ENCODE results near the gene RALGAPA2.

RALGAPA2 gene

GRCh38 chr20:20393207-20394120, 319.0 kb downstream of the RALGAPA2 start:
- Mint-ChIP-seq H3K36me3 (ENCODE audit: insufficient read depth) (peaks cover 18% of the 10 kb centered on the region), H3K4me1 (no peaks in the 10 kb centered on the region), H3K9me3 (no peaks in the 10 kb centered on the region), H3K27me3 (no peaks in the 10 kb centered on the region), H3K4me3 (no peak overlapping the region), H3K27ac (ENCODE audit: low read depth) (peak overlapping the region; percentile 69)
- ATAC-seq (replicated peaks; ENCODE audit: extremely low read depth, poor library complexity, severe bottlenecking) (no peak), DNase-seq (ENCODE audit: low spot score in 2 of 2) (no peak)

GRCh38 chr20:20391766-20392165, 320.7 kb downstream of the RALGAPA2 start:
- H3K4me3 Mint-ChIP-seq: no peak overlapping the region
- no peaks in the 10 kb centered on the region for H3K4me1 Mint-ChIP-seq
- no peak overlapping the region for H3K27ac Mint-ChIP-seq (ENCODE audit: low read depth)
- H3K36me3 Mint-ChIP-seq (ENCODE audit: insufficient read depth): peaks cover 18% of the 10 kb centered on the region
- ATAC-seq (replicated peaks; ENCODE audit: extremely low read depth, poor library complexity, severe bottlenecking) (no peak), DNase-seq (ENCODE audit: low spot score in 2 of 2) (no peak)
- no peaks in the 10 kb centered on the region for H3K9me3 Mint-ChIP-seq
- no peaks in the 10 kb centered on the region for H3K27me3 Mint-ChIP-seq

GRCh38 chr20:20391115-20391514, 321.3 kb downstream of the RALGAPA2 start:
- ATAC-seq (replicated peaks; ENCODE audit: extremely low read depth, poor library complexity, severe bottlenecking): no peak
- no peaks in the 10 kb centered on the region for H3K4me1 Mint-ChIP-seq
- no peak overlapping the region for H3K4me3 Mint-ChIP-seq
- H3K9me3 Mint-ChIP-seq: no peaks in the 10 kb centered on the region
- no peaks in the 10 kb centered on the region for H3K27me3 Mint-ChIP-seq
- H3K27ac Mint-ChIP-seq (ENCODE audit: low read depth): no peak overlapping the region
- H3K36me3 Mint-ChIP-seq (ENCODE audit: insufficient read depth): peaks cover 18% of the 10 kb centered on the region
- DNase-seq (ENCODE audit: low spot score in 2 of 2): no peak

DNA sequence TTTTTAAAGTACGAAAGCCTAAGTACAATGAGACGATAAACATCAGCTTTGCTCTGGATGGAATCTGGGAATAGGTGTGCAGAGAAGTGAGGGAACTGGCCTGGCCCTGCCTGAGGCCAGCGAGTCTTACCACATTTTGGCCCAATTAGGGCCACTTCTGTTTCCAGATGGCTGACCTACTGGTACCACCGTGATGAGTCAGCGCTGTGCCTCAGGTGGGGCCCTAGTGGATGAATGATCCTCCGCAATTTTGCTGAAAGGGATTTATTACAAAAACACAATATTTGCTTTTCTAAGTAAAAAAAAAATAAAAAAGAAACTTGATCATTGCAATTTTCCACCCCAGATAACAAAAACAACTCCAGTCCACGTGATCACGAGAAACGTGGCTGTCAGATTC, 322.1 kb downstream of the RALGAPA2 start:
- peaks cover 18% of the 10 kb centered on the region for H3K36me3 Mint-ChIP-seq (ENCODE audit: insufficient read depth)
- no peak overlapping the region for H3K4me3 Mint-ChIP-seq
- DNase-seq (ENCODE audit: low spot score in 2 of 2) (no peak), ATAC-seq (replicated peaks; ENCODE audit: extremely low read depth, poor library complexity, severe bottlenecking) (no peak)
- H3K4me1 Mint-ChIP-seq: no peaks in the 10 kb centered on the region
- no peak overlapping the region for H3K27ac Mint-ChIP-seq (ENCODE audit: low read depth)
- H3K9me3 Mint-ChIP-seq: no peaks in the 10 kb centered on the region
- H3K27me3 Mint-ChIP-seq: no peaks in the 10 kb centered on the region

GRCh38 chr20:20386192-20386591, 326.3 kb downstream of the RALGAPA2 start:
- DNase-seq (ENCODE audit: low spot score in 2 of 2): no peak
- Mint-ChIP-seq H3K9me3 (no peaks in the 10 kb centered on the region), H3K27ac (ENCODE audit: low read depth) (no peak overlapping the region), H3K4me1 (no peaks in the 10 kb centered on the region), H3K27me3 (peaks cover 11% of the 10 kb centered on the region), H3K36me3 (ENCODE audit: insufficient read depth) (peaks cover 8% of the 10 kb centered on the region), H3K4me3 (no peak overlapping the region)
- no peak for ATAC-seq (replicated peaks; ENCODE audit: extremely low read depth, poor library complexity, severe bottlenecking)

DNA sequence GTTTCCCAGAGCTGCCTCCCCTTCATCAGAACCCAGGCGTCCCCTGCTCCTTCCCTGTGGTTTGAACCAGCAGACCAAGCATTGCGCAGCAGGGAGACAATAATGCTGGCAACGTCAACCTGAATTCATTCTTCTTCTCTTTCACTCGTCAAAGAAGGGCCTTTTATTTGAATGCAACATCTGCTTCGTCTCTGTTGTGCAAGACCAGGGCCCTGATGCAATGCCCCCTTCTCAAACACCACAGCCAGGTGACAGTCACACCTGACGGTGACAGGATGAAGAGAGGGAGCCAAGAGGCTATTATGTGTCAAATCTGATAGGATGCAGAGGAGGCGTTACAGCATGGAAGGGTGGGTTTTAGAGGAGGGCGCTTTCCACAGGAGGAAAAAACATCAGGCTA, 336.6 kb downstream of the RALGAPA2 start:
- Mint-ChIP-seq H3K4me1 (no peaks in the 10 kb centered on the region), H3K36me3 (ENCODE audit: insufficient read depth) (peaks cover 3% of the 10 kb centered on the region), H3K9me3 (no peaks in the 10 kb centered on the region), H3K27ac (ENCODE audit: low read depth) (no peak overlapping the region), H3K4me3 (no peak overlapping the region), H3K27me3 (peaks cover 71% of the 10 kb centered on the region)
- ATAC-seq (replicated peaks; ENCODE audit: extremely low read depth, poor library complexity, severe bottlenecking) (no peak), DNase-seq (ENCODE audit: low spot score in 2 of 2) (no peak)

- Mint-ChIP-seq H3K4me3 (no peak overlapping the region), H3K36me3 (ENCODE audit: insufficient read depth) (peaks cover 1% of the 10 kb centered on the region), H3K27ac (ENCODE audit: low read depth) (no peak overlapping the region), H3K4me1 (no peaks in the 10 kb centered on the region), H3K27me3 (peaks cover 70% of the 10 kb centered on the region), H3K9me3 (no peaks in the 10 kb centered on the region)
- no peak for DNase-seq (ENCODE audit: low spot score in 2 of 2)
- no peak for ATAC-seq (replicated peaks; ENCODE audit: extremely low read depth, poor library complexity, severe bottlenecking)
These were observed 339.3 kb downstream of the RALGAPA2 start for GRCh38 chr20:20373091-20373571.

GRCh38 chr20:20371681-20372080, 340.8 kb downstream of the RALGAPA2 start:
- Mint-ChIP-seq H3K9me3 (no peaks in the 10 kb centered on the region), H3K4me1 (no peaks in the 10 kb centered on the region), H3K27ac (ENCODE audit: low read depth) (no peak overlapping the region), H3K4me3 (no peak overlapping the region), H3K36me3 (ENCODE audit: insufficient read depth) (peaks cover 1% of the 10 kb centered on the region), H3K27me3 (peaks cover 71% of the 10 kb centered on the region)
- DNase-seq (ENCODE audit: low spot score in 2 of 2) (no peak), ATAC-seq (replicated peaks; ENCODE audit: extremely low read depth, poor library complexity, severe bottlenecking) (no peak)

- peaks cover 74% of the 10 kb centered on the region for H3K27me3 Mint-ChIP-seq
- no peak for ATAC-seq (replicated peaks; ENCODE audit: extremely low read depth, poor library complexity, severe bottlenecking)
- no peak overlapping the region for H3K27ac Mint-ChIP-seq (ENCODE audit: low read depth)
- no peaks in the 10 kb centered on the region for H3K4me1 Mint-ChIP-seq
- peaks cover 1% of the 10 kb centered on the region for H3K36me3 Mint-ChIP-seq (ENCODE audit: insufficient read depth)
- no peaks in the 10 kb centered on the region for H3K9me3 Mint-ChIP-seq
- DNase-seq (ENCODE audit: low spot score in 2 of 2): no peak
- H3K4me3 Mint-ChIP-seq: no peak overlapping the region
These were observed 341.4 kb downstream of the RALGAPA2 start for GRCh38 chr20:20371083-20371482.

- Mint-ChIP-seq H3K4me3 (peak overlapping the region; percentile 60), H3K27me3 (peaks cover 74% of the 10 kb centered on the region), H3K9me3 (no peaks in the 10 kb centered on the region), H3K4me1 (no peaks in the 10 kb centered on the region), H3K36me3 (ENCODE audit: insufficient read depth) (peaks cover 1% of the 10 kb centered on the region), H3K27ac (ENCODE audit: low read depth) (no peak overlapping the region)
- DNase-seq (ENCODE audit: low spot score in 2 of 2): no peak
- no peak for ATAC-seq (replicated peaks; ENCODE audit: extremely low read depth, poor library complexity, severe bottlenecking)
These were observed 342.3 kb downstream of the RALGAPA2 start for GRCh38 chr20:20370094-20370575.

DNA sequence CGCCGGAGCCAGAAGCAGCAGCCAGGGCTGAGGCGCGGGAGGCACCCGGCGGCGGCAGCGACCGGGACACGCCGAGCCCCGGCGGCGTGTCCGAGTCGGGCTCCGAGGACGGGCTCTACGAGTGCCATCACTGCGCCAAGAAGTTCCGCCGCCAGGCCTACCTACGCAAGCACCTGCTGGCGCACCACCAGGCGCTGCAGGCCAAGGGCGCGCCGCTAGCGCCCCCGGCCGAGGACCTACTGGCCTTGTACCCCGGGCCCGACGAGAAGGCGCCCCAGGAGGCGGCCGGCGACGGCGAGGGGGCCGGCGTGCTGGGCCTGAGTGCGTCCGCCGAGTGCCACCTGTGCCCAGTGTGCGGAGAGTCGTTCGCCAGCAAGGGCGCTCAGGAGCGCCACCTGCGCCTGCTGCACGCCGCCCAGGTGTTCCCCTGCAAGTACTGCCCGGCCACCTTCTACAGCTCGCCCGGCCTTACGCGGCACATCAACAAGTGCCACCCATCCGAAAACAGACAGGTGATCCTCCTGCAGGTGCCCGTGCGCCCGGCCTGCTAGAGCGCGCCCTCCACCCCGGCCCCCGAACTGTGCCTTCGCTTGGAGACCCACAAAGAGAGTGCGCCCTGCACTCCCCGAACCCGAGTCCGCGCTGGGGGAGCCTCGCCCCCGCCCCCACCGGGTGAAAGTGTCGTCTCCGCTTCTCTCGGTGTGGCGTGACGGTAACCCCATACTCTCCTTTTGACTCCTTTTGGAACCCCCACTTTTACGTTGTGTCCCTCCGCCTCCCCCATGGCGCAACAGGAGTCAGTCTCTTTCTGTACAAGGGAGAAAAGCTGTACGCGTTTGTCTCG, 343.0 kb downstream of the RALGAPA2 start:
- ATAC-seq (replicated peaks; ENCODE audit: extremely low read depth, poor library complexity, severe bottlenecking): no peak
- Mint-ChIP-seq H3K27me3 (peaks cover 74% of the 10 kb centered on the region), H3K27ac (ENCODE audit: low read depth) (no peak overlapping the region), H3K9me3 (no peaks in the 10 kb centered on the region), H3K4me3 (peak overlapping the region; percentile 60), H3K4me1 (no peaks in the 10 kb centered on the region), H3K36me3 (ENCODE audit: insufficient read depth) (no peaks in the 10 kb centered on the region)
- DNase-seq (ENCODE audit: low spot score in 2 of 2): no peak

- Mint-ChIP-seq H3K9me3 (no peaks in the 10 kb centered on the region), H3K36me3 (ENCODE audit: insufficient read depth) (no peaks in the 10 kb centered on the region), H3K4me1 (no peaks in the 10 kb centered on the region), H3K4me3 (no peak overlapping the region), H3K27me3 (peaks cover 71% of the 10 kb centered on the region), H3K27ac (ENCODE audit: low read depth) (no peak overlapping the region)
- no peak for DNase-seq (ENCODE audit: low spot score in 2 of 2)
- no peak for ATAC-seq (replicated peaks; ENCODE audit: extremely low read depth, poor library complexity, severe bottlenecking)
These were observed 343.8 kb downstream of the RALGAPA2 start for GRCh38 chr20:20368418-20369249.

Measured in central memory CD8-positive, alpha-beta T cell (primary cell).